AG10803 (cell line): ENCODE results near the gene ERCC3.

ENCODE experiments used
- DNase-seq: peaks from one replicate; pipeline ENCODE4 v3.0.0; 2010; ENCODE audit warnings: low read depth
- H3K4me3 ChIP-seq: 2 replicates; pipeline ENCODE4 v1.5.1; 2011; ENCODE audit warnings: mild to moderate bottlenecking, low read length, control low read depth
- TF ChIP-seq, protein P1 (sequence below): conservative IDR thresholded peaks from 2 replicates; pipeline ENCODE4 v1.5.1; 2011; ENCODE audit warnings: mild to moderate bottlenecking, low read length, control low read depth, inconsistent platforms

The ERCC3 gene

DNA sequence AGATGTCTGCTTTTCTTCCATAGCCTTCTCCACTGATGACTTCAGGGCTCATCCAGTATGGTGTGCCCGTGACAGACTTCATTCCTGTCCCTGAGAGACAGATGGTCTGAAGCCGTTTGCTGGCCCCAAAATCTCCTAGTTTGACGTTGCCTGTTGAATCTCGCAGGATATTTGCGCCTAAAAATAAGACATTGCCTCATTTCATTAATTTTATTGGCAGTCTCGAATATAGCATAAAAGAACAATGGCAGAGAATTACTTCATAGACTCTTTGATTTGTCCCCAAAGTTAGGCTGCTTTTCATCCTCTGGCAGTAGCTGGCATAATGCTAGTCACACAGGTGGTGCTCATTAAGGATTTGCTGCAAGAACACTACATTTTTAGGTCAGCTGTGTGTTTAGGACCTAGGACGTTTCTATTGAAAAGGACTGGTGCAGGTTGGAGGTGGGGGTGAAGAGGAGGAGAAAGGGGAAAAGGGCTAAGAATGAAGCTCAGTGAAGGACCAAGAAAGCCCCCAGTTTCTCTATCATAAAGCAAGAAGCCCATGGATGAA is 14.7 kb upstream of the ERCC3 start:
- TF ChIP-seq, protein P1, sequence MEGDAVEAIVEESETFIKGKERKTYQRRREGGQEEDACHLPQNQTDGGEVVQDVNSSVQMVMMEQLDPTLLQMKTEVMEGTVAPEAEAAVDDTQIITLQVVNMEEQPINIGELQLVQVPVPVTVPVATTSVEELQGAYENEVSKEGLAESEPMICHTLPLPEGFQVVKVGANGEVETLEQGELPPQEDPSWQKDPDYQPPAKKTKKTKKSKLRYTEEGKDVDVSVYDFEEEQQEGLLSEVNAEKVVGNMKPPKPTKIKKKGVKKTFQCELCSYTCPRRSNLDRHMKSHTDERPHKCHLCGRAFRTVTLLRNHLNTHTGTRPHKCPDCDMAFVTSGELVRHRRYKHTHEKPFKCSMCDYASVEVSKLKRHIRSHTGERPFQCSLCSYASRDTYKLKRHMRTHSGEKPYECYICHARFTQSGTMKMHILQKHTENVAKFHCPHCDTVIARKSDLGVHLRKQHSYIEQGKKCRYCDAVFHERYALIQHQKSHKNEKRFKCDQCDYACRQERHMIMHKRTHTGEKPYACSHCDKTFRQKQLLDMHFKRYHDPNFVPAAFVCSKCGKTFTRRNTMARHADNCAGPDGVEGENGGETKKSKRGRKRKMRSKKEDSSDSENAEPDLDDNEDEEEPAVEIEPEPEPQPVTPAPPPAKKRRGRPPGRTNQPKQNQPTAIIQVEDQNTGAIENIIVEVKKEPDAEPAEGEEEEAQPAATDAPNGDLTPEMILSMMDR = no peak
- no peak overlapping the region for H3K4me3 ChIP-seq
- DNase-seq = no peak

DNA sequence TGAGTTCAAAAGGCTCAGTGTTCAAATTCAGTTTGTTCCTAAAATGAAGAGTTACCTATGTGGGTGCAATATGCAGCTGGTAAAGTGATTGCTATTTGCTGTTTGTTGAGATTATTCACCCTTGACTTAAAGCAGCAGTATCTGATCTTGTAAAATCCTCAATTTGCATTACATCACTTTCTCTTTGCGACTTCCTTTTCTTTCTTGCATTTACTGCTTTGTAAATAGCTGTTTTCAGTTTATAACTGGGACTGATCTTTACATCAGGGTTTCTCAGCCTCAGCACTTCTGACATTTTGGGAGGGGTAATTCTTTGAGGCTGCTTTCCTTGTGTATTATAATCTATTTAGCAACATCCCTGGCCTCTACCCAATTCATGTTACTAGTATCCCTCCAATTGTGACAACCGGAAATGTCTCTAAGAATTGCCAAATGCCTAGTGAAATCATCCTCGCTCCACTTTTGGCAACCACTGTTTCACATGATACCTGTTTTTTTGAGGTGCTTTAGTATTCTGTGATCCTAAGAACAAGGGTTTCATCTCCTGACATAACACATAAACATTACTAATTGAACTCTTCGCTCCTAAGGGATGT is 12.1 kb upstream of the ERCC3 start:
- DNase-seq = peak; percentile 37
- no peak overlapping the region for H3K4me3 ChIP-seq
- TF ChIP-seq, protein P1 = no peak

DNA sequence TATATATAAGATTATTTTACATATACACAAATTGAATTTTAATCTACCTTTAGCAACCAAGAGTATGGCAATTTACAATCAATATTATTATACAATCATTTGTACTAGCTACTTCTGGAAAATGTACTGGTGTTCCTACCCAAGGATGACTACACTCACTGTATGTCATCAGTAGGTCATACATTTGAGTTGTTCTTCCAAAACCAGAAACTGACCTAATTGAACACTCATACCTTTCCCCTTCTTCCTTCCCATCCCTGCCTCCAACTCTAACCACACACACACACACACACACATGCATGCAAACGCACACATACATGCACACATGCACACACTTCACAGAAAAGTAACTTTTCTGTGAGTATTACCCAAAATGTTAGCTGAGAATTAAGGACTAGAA is 8.2 kb upstream of the ERCC3 start:
- H3K4me3 ChIP-seq = no peak overlapping the region
- DNase-seq = no peak
- TF ChIP-seq, protein P1 = no peak

DNA sequence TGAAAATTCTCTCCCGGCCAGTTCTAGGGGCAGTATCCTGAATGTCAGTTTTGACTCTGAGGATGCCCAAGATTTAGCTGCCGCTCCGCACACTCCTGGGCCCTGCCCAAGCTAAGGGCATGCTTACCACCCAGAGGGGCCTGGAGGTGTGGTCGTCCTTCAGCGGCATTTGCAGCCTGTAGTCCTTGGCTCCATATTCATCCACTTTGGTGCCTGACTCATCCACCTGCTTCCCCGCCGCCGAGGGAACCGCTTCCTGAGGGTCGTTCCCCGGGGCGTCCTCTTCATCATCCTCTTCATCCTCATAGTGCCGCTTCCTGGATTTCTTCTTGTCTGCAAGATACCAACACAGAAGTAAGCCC is 577 bp downstream of the ERCC3 start:
- TF ChIP-seq, protein P1 = no peak
- DNase-seq = no peak
- peak overlapping the region; percentile 95 for H3K4me3 ChIP-seq

DNA sequence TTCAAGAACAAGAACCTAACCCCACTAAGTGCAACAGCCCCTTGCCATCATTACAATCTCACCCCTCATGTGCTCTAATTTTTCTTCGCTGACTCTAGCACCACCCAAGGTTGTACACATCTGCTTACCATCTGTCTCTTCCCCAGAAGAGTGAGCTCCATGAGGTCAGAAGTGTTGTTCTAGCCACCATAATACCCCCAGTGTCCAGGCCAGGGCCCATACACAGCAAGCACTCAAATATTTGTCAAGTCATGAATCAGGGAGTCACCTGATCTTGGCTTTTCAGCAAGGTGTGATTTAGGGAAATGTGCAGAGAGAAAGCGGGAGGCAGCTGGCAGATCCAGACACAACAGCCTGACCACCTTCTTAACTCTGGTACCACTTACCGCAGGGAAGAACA is 5.7 kb downstream of the ERCC3 start:
- DNase-seq = no peak
- TF ChIP-seq, protein P1 = no peak
- H3K4me3 ChIP-seq = no peak overlapping the region

DNA sequence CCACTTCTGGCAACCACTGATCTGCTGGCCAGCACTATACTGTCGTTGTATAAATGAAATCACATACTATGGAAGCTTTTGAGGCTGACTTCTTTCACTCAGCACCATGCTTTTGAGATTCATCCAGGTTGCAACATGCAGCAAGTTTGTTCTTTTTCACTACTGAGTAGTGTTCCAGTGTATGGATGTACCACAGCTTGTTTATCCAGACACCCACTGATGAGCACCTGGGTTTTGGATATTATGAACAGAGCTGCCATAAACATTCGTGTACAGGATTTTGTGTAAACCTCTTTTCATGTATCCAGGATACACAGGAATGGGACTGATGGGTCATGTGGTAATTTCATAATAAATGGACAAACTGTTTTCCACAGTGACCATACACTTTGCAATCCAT is 10.7 kb downstream of the ERCC3 start:
- DNase-seq = no peak
- TF ChIP-seq, protein P1 = no peak
- H3K4me3 ChIP-seq = no peak overlapping the region

DNA sequence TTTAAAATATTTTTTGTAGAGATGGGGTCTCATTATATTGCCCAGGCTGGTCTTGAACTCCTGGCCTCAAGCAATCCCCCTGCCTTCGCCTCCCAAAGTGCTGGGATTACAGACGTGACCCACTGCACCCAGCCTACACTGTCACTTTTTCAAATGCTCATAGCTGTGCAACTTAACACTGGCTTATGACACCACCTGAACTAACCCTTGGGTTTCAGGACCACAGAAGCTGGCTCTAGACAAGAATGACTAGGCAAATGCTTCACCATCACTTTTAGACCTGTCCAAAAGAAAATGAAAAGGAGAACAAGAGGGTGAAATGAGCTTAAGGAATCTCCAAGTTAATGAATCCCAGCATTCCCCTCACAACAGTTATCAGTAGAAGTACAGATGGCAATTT is 13.3 kb downstream of the ERCC3 start:
- TF ChIP-seq, protein P1 = no peak

More for the DNA sequence above, 13.3 kb downstream of the ERCC3 start:
- no peak overlapping the region for H3K4me3 ChIP-seq
- DNase-seq = no peak
